Right atrium auricular region (tissue), 2 donors: ENCODE data around the gene FGF2. TPM values are rescaled to one million over a fixed set of nuclear protein-coding genes. Genes with fewer than 3 reads are reported as not detected.
"Not testable (repeated sequence)": the region's sequence is repeated elsewhere in the genome, so short reads cannot be mapped to it uniquely, and the experiment has no call there.

ENCODE experiments used
- DNase-seq: peaks from one replicate; pipeline ENCODE4 v3.0.0-alpha.2; 2019; ENCODE audit warnings: low spot score
- H3K27ac ChIP-seq, 2 donors: fragments of 200-600 bp; sonication (generic); 1 replicate in 1 of 2; 2 replicates in 1 of 2; pipeline ENCODE4 v1.5.1; 2016 to 2019
- H3K27me3 ChIP-seq, 2 donors: fragments of 200-600 bp; sonication (generic); one replicate each; pipeline versions ENCODE4 v1.5.1 to v1.6.0; 2017 to 2019
- H3K36me3 ChIP-seq: fragments of 200-600 bp; sonication (generic); one replicate; pipeline ENCODE4 v1.5.1; 2016
- H3K4me1 ChIP-seq, 2 donors: fragments of 200-600 bp; sonication (generic); one replicate each; pipeline versions ENCODE4 v1.5.1 to v1.6.0; 2017 to 2019
- H3K4me3 ChIP-seq, 2 donors: fragments of 200-600 bp; sonication (generic); 1 replicate in 1 of 2; 2 replicates in 1 of 2; pipeline ENCODE4 v1.5.1; 2017 to 2019; ENCODE audit warnings: mild to moderate bottlenecking in 1 of 2, moderate library complexity in 1 of 2
- H3K9me3 ChIP-seq, 2 donors: fragments of 200-600 bp; sonication (generic); one replicate each; pipeline ENCODE4 v1.5.1; 2019
- CTCF ChIP-seq, 2 donors: fragments of 200-600 bp; sonication (generic); IDR thresholded peaks; one replicate each; pipeline ENCODE4 v1.5.1; 2019; ENCODE audit warnings: antibody characterized with exemption in 2 of 2
- total RNA-seq, 2 donors: library from RNA; depleted of rRNA; stranded (reverse); fragments of >200 nt; gene quantifications; one replicate each; pipeline ENCODE4 v1.1.0, GENCODE V29; 2016

FGF2 gene
- total RNA-seq, 2 donors from 2014 or later: 4.3 to 11.6 TPM

- no peak for TF ChIP-seq CTCF (IDR thresholded peaks at IDR 0.05)
- Histone ChIP-seq H3K36me3 (no peaks in the 10 kb centered on the region), H3K27me3 (no peaks in the 10 kb centered on the region), H3K4me1 (no peaks in the 10 kb centered on the region), H3K4me3 (no peak overlapping the region), H3K27ac (no peak overlapping the region), H3K9me3 (no peaks in the 10 kb centered on the region)
- no peak for DNase-seq
Observed at GRCh38 chr4:122833999-122834398, 7.4 kb downstream of the FGF2 start.

- H3K36me3 ChIP-seq: no peaks in the 10 kb centered on the region
- no peak overlapping the region for H3K27ac ChIP-seq
- H3K4me1 ChIP-seq: no peaks in the 10 kb centered on the region
- H3K4me3 ChIP-seq: no peak overlapping the region
- no peak for DNase-seq
- no peak for TF ChIP-seq CTCF (IDR thresholded peaks at IDR 0.05)
- H3K27me3 ChIP-seq: no peaks in the 10 kb centered on the region
- H3K9me3 ChIP-seq: no peaks in the 10 kb centered on the region
Observed at GRCh38 chr4:122836941-122837340, 10.3 kb downstream of the FGF2 start.

GRCh38 chr4:122838034-122838433 lies 11.4 kb downstream of the FGF2 start:
- Histone ChIP-seq H3K27ac (no peak overlapping the region), H3K4me3 (no peak overlapping the region), H3K27me3 (no peaks in the 10 kb centered on the region), H3K4me1 (no peaks in the 10 kb centered on the region), H3K9me3 (no peaks in the 10 kb centered on the region), H3K36me3 (no peaks in the 10 kb centered on the region)
- TF ChIP-seq CTCF (IDR thresholded peaks at IDR 0.05): no peak
- DNase-seq: no peak

- TF ChIP-seq CTCF (IDR thresholded peaks at IDR 0.05): no peak
- Histone ChIP-seq H3K27ac (peak overlapping the region in 1 of 2 donors; percentile 33), H3K4me1 (no peaks in the 10 kb centered on the region)
Observed at GRCh38 chr4:122842392-122842791, 15.8 kb downstream of the FGF2 start.

GRCh38 chr4:122842984-122843531 lies 16.4 kb downstream of the FGF2 start:
- DNase-seq: no peak
- Histone ChIP-seq H3K36me3 (no peaks in the 10 kb centered on the region), H3K4me1 (no peaks in the 10 kb centered on the region), H3K27me3 (no peaks in the 10 kb centered on the region), H3K27ac (peak overlapping the region in 1 of 2 donors; percentile 33), H3K4me3 (no peak overlapping the region), H3K9me3 (no peaks in the 10 kb centered on the region)
- TF ChIP-seq CTCF (IDR thresholded peaks at IDR 0.05): no peak

More at GRCh38 chr4:122842392-122842791, 15.8 kb downstream of the FGF2 start:
- H3K27me3 ChIP-seq: no peaks in the 10 kb centered on the region
- no peak for DNase-seq
- H3K9me3 ChIP-seq: no peaks in the 10 kb centered on the region
- H3K4me3 ChIP-seq: no peak overlapping the region
- H3K36me3 ChIP-seq: no peaks in the 10 kb centered on the region

GRCh38 chr4:122844391-122844790 lies 17.8 kb downstream of the FGF2 start:
- H3K27ac ChIP-seq, H3K27me3 ChIP-seq, H3K4me3 ChIP-seq, H3K9me3 ChIP-seq, H3K4me1 ChIP-seq, DNase-seq, H3K36me3 ChIP-seq: not testable (repeated sequence)
